GM12875 (cell line): ENCODE measurements around the gene KDM4E.
"Not testable (repeated sequence)": the region's sequence is repeated elsewhere in the genome, so short reads cannot be mapped to it uniquely, and the experiment has no call there.

Experiments used
- H3K4me3 ChIP-seq: one replicate; pipeline ENCODE4 v1.5.1; 2011; ENCODE audit warnings: low read depth, low read length, control low read depth
- CTCF ChIP-seq: IDR thresholded peaks from 2 replicates; pipeline ENCODE4 v1.5.1; 2011; ENCODE audit warnings: low read depth, mild to moderate bottlenecking, control low read depth, inconsistent platforms, low read length, moderate library complexity, borderline replicate concordance; ENCODE audit not compliant: insufficient read depth

Gene KDM4E

GRCh38 chr11:95003716-95004115 lies 21.3 kb upstream of the KDM4E start:
- no peak for TF ChIP-seq CTCF
- H3K4me3 ChIP-seq, result no peak overlapping the region

- H3K4me3 ChIP-seq, result no peak overlapping the region
- no peak for TF ChIP-seq CTCF
These were observed 19.4 kb upstream of the KDM4E start for GRCh38 chr11:95005642-95006041.

- no peak overlapping the region for H3K4me3 ChIP-seq
- TF ChIP-seq CTCF, result no peak
These were observed 13.7 kb upstream of the KDM4E start for GRCh38 chr11:95011376-95011775.

GRCh38 chr11:95014184-95014821 lies 10.8 kb upstream of the KDM4E start:
- TF ChIP-seq CTCF, result no peak
- no peak overlapping the region for H3K4me3 ChIP-seq

- H3K4me3 ChIP-seq, result no peak overlapping the region
- TF ChIP-seq CTCF, result no peak
These were observed 8.9 kb upstream of the KDM4E start for GRCh38 chr11:95016139-95016538.

GRCh38 chr11:95021468-95021867 lies 3.6 kb upstream of the KDM4E start:
- not testable (repeated sequence) for H3K4me3 ChIP-seq

- H3K4me3 ChIP-seq, result not testable (repeated sequence)
These were observed 536 bp downstream of the KDM4E start for GRCh38 chr11:95025594-95025993.

- no peak overlapping the region for H3K4me3 ChIP-seq
- no peak for TF ChIP-seq CTCF
These were observed 3.3 kb downstream of the KDM4E start for GRCh38 chr11:95028357-95028756.
